NCI-H187 (cell line): ENCODE measurements around the gene HLA-DPB1.

Source experiments
- DNase-seq, 2 experiments: peaks; one replicate each; lab custom pipeline; 2025; lab: John Stamatoyannopoulos, UW

HLA-DPB1 gene

DNA sequence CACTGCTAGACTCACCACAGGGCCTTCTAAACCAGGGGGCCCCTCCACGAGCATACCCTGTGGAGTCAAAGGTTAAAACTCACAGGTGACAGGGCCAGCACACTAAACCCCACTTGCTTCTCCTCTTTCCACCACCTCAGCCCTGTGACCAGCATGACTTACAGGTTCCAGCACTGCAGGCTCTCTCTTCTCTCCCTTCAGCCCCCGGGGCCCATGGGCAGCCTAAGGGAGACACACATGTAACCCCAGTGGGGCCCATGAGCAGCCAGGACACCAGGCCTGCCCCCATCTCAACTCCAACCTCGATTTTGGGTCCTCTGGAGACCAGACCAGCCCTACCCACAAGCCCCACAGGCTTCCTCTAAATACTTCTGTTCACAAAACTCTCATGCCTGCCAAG, 28.0 kb downstream of the HLA-DPB1 start:
- DNase-seq, result no peak

DNA sequence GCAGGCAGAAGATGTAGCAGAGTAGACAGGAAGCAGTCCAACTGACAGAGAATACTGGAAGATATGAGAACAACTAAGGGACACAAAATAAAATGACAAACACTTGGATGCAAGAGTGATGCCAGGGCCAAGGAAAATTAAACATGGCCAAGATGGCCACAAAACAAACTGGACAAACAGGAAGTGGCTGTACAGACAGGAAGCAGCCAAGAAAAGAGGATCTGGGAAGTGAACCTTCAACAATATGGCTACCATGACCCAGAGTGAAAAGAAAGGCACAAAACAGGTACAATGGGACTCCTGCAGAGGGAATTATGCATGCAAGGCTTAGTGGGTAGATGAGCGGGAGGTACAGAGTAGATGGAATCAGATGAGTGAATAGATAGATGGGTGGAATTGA, 29.1 kb downstream of the HLA-DPB1 start:
- no peak for DNase-seq

DNA sequence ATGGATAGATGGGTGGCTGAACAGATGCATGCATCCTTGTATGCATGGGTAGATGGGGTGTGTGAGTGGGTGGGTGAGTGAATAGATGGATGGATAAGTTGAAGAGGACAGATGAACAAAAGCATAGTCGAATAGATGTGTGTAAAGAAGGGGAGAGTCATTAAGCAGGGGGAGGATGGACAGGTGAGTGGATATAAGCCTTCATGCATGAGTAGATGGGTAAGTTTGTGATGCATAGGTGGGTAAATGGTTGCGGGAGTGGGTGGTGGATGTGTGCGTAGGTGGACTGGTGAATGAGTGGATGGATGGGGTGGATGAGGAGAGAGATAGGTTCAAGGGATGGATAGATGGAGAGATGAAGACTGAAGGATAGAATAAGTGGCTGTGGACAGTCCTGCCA, 29.6 kb downstream of the HLA-DPB1 start:
- no peak for DNase-seq

DNA sequence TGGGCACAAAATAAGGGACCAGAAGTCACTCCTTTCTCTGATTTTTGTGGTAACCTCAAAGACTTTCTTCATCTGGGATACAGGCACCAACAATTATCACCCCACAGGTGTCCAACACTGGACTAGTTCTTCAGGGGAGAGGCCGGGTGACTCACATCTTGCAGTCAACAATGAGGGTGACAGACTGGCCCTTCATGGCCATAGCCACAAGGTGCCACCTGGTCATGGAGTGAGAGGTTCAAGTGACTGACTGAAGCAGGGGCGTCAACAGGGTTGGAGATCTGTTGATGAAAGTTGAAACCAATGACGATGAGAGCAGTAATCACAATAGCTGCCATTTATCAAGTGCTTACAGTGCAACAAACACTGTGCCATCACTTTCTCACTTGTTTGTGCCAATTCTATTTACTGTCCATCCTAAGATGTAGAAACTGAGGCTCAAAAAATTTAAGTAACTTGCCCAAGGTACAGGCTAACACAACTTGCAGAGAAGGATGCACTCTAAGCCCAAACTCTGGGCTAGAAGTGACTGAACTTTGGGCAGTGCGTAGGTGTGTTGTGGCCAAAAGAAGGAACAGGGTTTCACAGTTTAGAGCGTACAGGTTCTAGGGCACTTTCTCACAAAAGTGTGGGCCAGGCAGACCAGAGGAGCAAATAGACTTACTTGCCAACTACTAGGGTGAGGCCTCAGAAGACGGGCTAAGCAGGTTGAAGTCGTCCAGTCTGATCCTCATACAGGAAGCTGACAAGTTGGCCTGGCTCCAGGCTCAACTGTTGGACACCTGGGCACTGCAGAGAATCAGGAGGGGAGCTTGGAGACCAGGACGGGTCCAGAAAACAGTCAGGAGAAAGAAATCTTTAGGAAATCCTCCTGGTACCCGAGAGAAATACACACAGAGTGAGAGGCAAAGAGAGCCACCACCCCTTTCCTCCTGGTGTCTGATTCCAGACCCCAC, 30.4 kb downstream of the HLA-DPB1 start:
- no peak for DNase-seq

DNA sequence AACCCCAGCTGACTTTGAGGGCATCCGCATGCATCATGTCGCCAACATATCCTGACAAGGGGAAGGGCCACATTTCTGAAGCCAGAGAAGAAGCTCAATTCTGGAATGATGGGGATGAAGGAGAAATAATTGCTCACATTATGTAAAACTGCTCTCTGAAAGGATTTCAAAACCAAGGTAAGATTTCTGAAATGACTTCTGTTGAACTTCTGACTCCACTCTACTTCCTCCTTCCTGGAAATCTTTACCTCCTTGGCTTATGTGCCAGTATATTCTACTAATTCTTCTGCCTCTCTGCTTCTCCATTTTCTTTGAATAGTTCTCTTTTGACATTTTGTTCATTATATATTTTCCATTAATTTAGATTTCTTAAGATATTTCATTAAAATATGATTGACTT, 31.9 kb downstream of the HLA-DPB1 start:
- no peak for DNase-seq

DNA sequence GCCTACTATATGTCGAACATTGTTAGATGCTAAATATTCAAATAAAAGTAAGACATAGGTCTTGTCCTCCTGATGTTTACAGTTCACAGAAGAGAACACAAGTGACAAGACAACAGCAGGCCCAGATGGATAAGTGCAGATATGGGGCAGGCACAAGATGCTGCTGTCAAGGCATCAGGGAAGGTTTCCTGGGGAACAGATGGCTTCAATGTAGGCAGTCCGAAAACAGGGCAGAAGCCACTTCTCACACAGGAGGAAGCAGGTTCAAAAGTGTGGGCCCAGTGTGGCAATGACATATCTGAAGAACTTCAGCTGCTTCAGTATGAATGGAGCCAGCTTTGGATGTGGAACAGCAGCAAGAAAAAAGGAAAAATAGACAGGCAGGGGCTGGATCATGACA, 32.5 kb downstream of the HLA-DPB1 start:
- DNase-seq, result no peak

DNA sequence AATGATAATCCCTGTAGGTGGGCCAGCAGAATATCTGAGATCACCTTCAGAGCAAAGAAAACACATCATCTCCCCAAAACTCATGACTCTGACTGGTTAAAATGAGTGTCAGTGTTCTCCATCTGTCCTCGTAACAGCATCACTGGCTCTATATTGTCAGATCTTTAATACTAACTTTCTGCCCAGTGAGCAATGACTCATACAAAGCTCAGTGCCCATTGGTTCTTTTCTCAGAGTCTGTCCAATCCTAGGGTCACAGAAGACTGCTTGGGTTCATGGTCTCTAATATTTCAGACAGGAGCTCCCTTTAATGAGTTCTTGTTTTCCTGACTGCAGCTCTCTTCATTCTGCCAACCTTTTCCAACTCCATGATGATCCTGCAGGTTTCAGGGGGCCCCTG, 36.4 kb downstream of the HLA-DPB1 start:
- DNase-seq, result no peak

DNA sequence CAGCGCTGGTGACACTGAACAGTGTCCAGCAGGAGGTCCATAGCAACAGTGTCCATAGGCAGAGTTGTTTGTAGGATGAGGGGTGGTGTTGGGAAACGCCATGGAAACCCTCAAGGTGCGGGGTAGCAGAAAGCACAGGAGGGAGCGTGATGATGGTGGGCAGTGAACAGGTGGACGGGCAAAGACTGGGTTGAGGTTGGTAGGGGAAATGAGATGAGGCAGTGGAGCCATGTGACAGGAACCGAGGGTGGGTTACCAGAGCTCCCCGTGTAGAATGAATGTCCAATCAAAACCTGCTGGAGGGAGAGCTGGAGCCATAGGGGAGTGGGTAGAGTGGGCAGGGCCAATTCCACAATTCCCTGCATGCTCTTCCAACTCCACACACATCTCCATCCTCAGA, 38.0 kb downstream of the HLA-DPB1 start:
- no peak for DNase-seq

DNA sequence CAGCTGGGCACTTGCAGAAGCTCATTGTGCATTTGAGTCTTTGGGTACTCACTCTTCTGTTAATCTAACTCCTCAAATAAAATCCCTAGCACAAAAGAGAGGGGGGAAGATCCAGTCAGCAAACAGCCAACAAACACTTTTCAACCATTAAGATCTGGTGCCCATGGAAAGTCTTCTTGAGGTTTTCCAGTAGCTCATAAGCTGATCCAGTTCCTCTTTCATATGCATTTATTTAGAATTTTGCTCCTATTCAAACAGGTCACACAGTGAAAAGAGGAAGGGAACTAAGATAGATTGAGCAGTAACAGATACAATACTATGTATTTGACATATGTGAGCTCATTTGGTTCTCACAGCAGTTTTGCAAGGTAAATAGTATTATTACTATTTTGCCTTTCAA, 38.6 kb downstream of the HLA-DPB1 start:
- no peak for DNase-seq

DNA sequence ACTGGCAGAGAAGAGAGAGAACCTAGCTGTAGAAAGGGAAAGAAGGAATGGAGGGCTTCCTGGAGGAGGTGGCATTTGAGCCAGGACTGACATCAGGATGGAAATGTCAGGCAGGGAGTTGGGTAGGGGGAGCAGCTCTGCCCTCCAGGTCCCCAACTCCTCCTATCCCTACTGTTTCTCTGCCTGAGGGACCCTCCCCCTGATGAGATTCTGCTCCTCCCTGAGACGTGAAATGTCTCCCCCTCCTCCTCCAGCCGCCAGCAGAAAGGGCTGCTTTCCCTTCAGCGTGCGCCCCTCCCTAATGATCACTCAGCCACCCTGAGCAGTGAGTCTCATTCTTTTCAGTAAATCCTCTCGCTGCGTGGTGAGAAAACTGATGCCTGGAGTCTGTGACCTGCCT, 40.6 kb downstream of the HLA-DPB1 start:
- no peak for DNase-seq

DNA sequence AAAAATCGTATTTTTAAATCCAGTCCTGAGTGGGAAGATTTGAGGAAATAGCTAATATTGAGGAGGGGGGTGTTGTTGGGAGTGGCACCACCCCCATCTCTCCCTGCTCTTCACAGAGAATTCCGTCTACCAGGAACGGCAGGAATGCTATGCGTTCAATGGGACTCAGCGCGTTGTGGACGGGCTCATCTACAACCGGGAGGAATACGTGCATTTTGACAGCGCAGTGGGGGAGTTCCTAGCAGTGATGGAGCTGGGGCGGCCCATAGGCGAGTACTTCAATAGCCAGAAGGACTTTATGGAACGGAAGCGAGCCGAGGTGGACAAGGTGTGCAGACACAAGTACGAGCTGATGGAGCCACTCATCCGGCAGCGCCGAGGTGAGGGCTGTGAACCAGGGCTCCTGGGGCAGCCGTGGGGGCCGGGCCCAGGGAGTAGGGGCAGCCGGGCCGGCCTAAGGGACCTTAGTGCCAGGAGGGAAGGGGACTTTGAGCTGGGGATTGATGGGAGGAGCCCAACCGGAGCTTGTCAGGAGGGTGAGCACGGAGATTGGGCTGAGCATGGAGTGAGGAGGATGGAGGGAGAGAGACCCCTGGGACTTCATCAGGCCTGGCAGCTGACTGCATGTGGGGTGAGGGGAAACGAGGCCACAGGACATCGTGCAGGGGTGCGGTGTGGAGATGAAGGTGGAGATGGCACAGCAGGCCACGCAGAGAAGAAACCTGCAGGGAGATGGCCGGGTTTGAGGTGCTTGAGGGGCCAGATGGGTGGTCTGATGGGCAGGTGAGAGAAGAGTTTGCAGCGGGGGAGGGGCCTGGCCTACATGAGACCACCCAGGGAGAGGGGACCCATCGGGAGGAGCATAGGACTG, 41.3 kb downstream of the HLA-DPB1 start:
- DNase-seq, result no peak

DNA sequence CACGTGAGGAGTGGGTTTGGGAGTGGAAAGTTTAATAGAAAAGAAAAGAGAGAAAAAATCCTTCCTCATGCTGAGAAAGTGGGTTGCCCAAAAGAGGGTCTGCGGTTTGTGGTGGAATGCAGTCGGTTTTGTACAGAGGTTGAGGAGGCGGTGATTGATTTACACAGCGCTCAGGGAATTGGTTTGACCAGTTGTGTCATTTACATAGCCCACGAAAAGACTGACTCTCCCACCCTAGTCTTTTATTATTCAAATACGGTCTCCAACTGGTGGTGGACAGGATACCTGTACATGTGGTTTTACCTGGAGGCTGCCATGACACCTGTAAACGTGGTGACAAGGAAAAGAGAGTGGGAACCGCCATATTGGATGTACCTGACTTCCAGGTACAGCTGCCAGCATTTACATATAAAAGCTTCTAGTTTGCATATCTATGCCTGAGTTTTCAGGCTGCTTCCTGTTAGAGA, 42.1 kb downstream of the HLA-DPB1 start:
- no peak for DNase-seq

DNA sequence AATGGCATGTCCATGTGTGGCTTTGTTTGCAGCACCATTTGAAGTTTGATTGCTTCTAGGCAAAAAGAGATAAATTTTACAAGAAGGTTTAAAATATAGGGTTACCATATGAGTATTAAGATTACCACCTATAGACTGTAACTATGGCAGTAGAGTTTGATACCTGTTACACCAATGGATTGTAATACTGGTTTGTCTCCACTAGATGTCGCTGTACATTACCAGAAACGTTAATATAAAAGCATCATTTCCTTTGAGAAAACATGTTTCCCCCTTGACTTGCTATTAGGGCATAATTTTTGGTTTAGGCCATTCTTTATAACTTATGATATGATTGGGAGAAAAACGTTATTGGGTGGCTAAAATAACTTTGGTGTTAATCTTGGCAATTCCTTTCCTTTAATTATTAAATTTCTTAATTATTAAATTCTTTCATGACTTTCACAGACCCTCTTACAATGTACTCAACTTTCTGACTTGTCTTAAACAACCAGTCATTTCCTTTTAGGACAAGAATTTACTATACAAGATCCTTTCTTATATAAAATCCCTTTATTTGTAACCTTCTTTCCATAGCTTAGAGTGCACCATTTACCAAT, 42.8 kb downstream of the HLA-DPB1 start:
- DNase-seq, result no peak

DNA sequence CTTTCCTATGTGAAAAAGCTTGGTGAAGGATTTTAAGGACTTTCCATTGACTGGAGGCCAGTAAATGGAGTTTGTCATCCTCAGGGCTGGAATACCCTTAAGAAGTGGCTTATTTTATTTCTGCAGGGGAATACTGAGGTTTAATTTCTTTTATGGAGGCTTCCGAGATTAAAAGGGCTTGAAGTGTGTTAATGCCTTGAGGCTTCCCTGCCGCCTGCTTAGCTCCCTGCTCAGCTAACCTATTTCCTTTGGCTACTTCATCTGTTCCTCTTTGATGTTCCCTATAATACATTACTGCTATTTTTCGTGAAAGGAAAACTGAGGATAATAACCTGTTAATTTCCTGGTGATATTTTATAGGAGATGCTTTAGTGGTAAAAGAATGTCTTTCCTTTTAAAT, 44.2 kb downstream of the HLA-DPB1 start:
- DNase-seq, result no peak

DNA sequence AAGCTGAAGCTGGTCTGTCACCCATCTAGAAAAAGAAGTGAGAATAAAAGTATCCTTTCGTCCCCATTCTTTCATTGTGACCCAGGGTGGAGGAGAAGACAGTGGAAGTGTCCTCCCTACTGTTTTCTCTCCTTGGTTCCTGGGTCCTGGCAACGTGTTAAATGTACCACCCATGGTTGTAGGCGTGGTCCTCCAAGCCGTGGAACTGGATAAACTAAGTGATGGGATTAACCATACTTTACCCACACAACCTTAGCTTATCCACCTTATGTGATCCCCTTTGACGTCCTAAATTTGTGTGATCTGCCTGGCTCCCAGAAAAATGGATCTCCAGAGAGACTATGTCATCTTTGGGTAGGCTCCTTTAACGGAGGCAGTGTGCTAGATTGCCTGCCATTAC, 47.4 kb downstream of the HLA-DPB1 start:
- DNase-seq, result no peak

DNA sequence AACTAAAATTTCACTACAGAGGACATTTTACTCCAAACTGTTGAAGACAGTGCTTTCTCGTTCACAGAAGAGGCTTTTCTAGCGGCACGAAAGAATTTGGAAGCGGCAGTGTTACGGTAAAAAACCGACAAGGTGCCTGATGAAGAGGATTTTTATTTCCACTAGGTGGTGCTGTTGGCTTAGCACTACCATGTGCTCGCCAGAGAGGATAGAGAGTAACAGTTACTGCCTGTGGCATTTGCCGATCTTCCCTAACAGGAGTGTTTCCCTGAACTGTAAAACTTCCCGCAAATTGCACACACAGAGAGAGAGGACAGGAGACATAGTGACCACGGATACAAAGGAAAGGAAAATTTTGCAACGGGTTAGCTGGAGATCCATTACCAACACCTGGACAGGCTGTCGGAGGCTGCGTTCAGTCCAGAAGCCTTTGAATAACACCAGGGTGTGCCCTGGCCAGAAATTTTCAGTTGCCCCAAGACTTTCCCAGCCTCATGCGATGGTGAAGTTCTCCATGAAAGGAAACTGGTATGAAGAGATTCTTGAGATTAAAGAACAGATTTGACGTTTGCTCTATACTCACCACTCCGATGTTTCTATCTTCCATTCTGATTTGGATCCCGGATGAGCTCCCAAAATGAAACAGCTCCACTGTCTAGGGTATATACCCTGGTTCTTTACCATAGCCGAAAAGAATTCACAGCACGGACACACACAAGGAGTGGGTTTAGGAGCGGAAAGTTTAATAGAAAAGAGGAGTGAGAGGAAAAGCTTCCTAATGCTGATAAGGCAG, 48.1 kb downstream of the HLA-DPB1 start:
- DNase-seq, result no peak

DNA sequence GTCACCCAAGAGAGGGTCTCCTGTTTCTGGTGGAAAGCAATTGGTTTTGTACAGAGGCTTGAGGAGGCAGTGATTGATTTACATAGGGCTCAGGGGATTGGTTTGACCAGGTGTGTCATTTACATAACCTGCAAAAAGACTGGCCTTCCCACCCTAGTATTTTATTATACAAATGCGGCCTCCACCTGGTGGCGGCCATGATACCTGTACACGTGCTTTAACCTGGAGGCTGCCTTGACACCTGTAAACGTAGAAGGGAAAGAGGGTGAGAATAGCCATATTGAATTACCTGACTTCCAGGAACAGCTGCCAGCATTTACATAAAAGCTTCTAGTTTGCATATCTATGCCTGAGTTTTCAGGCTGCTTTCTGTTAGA, 48.7 kb downstream of the HLA-DPB1 start:
- DNase-seq, result no peak

DNA sequence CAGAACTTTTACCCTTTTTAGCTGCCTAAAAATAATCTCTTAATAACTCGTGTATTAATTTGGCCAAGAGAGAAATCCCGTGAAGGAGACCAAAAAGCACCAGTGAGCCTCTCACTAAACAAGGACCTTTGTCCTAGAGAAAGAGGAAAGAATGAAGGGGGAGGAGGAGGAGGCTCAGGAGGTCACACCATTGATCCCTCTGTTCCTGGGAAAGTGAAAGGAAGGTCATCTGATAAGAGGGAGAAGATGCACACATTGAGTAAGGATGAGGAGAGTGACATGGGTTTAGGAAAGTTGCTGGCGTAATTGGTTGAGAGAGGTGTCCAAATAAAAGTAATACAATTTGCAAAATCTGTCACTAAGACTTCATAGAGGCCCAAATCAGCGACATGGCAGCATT, 49.2 kb downstream of the HLA-DPB1 start:
- no peak for DNase-seq

DNA sequence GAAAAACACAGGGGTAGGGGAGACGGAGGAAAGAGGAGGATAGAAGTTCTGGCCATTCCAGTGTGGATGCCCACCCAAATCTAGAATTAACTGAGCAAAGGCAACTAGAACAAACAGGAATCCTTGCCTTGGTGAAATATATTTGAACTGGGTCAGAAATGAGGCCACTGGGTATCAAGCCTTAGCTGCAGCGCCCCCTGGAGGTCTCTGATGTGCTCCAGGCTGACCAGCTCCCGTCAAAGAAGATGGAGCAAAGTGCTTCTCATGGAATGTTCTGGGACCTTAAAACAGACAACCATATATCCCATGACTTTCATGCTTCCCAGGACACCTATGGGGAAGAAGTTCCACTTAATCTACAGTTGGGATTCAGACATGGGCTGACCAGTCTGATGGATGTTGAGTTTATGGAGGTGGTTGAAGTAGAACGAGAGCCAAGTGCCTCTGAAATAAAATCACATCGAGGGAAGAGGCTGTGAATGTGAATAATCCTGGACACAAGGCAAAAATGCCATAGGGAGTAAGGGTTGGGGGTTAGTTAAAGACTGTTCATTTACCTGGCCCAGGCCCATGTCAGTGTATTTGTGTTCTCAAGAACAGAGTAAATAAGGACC, 50.4 kb downstream of the HLA-DPB1 start:
- no peak for DNase-seq

DNA sequence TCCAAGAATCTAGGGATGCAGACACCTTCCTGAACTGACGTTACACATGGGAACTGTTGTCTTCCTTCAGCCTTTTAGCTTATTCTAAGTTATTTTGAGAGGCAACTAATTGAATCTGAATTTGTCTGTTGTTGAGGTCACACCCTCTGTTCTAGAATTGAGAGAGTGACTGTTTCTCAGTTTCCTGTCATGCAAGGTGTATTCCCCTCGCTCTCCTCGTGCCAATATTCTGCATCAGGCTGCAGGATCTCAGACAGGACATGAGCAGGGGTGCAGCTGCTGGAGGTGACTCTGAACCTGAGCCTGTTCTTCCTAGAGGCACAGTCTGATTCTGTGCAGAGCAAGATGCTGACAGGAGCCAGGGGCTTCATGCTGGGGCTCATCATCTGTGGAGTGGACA, 52.5 kb downstream of the HLA-DPB1 start:
- DNase-seq, result no peak

DNA sequence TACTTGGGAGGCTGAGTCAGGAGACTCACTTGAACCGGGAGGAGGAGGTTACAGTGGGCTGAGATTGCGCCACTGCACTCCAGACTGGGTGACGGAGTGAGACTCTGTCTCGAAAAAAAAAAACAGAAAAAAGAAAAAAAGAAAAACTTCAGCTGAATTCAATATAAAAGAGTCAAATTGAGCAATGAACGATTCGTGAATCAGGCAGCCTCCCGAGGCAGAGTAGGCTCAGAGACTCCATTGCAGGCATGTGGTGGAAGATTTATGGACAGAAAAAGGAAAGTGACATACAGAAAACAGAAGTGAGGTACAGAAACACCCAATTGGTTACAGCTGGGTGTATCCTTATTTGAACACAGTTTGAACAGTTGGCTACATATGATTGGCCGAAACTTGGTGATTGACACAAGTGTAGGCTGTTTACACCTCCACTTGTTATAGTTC, 56.3 kb downstream of the HLA-DPB1 start:
- DNase-seq, result no peak
